MM.1S (cell line): Measurements from ENCODE around the gene APEH.

ENCODE experiments used
- DNase-seq: peaks from one replicate; pipeline ENCODE4 v3.0.0-alpha.2; 2015
- H2AFZ ChIP-seq: fragments of 300-600 bp; sonication (generic); 2 replicates; pipeline ENCODE4 v1.6.0; 2016; ENCODE audit warnings: antibody characterized with exemption, low read length
- H3F3A ChIP-seq: fragments of 300-600 bp; sonication (generic); 2 replicates; pipeline ENCODE4 v1.6.1; 2016; ENCODE audit warnings: mild to moderate bottlenecking, antibody characterized with exemption, low read length, moderate library complexity, mixed read lengths; ENCODE audit not compliant: insufficient read depth
- H3K27ac ChIP-seq: fragments of 300-600 bp; sonication (generic); 2 replicates; pipeline ENCODE4 v1.5.1; 2016; ENCODE audit warnings: mild to moderate bottlenecking, low read length
- H3K27me3 ChIP-seq: fragments of 300-600 bp; sonication (generic); replicated peaks from 2 replicates; pipeline ENCODE4 v1.6.0; 2016; ENCODE audit warnings: low read length; ENCODE audit not compliant: insufficient read depth
- H3K36me3 ChIP-seq: fragments of 300-600 bp; sonication (generic); replicated peaks from 2 replicates; pipeline ENCODE4 v1.6.1; 2016; ENCODE audit warnings: mild to moderate bottlenecking, low read length, mixed read lengths; ENCODE audit not compliant: insufficient read depth
- H3K4me1 ChIP-seq: fragments of 300-600 bp; sonication (generic); 2 replicates; pipeline ENCODE4 v1.6.1; 2016; ENCODE audit warnings: low read length, mixed read lengths
- H3K4me2 ChIP-seq: fragments of 300-600 bp; sonication (generic); 2 replicates; pipeline ENCODE4 v1.6.0; 2016; ENCODE audit warnings: low read depth, low read length
- H3K4me3 ChIP-seq: fragments of 300-600 bp; sonication (generic); 2 replicates; pipeline ENCODE4 v1.5.1; 2016; ENCODE audit warnings: low read length, mixed read lengths
- H3K79me2 ChIP-seq: fragments of 300-600 bp; sonication (generic); 2 replicates; pipeline ENCODE4 v1.6.1; 2016; ENCODE audit warnings: mixed run types, low read length, mixed read lengths
- H3K9ac ChIP-seq: fragments of 300-600 bp; sonication (generic); 2 replicates; pipeline ENCODE4 v1.6.1; 2016; ENCODE audit warnings: low read length, mixed read lengths
- H3K9me2 ChIP-seq: fragments of 300-600 bp; sonication (generic); replicated peaks from 2 replicates; pipeline ENCODE4 v1.6.1; 2016; ENCODE audit warnings: mild to moderate bottlenecking, low read length, mixed read lengths; ENCODE audit not compliant: insufficient read depth
- H3K9me3 ChIP-seq: fragments of 300-600 bp; sonication (generic); replicated peaks from 2 replicates; pipeline ENCODE4 v1.6.1; 2016; ENCODE audit warnings: mild to moderate bottlenecking, low read length, mixed read lengths; ENCODE audit not compliant: insufficient read depth
- H4K20me1 ChIP-seq: fragments of 300-600 bp; sonication (generic); 2 replicates; pipeline ENCODE4 v1.6.1; 2016; ENCODE audit warnings: mild to moderate bottlenecking, low read length, moderate library complexity, mixed read lengths; ENCODE audit not compliant: insufficient read depth
- EZH2 ChIP-seq: fragments of 300-600 bp; sonication (generic); optimal IDR thresholded peaks from 2 replicates; pipeline ENCODE3; 2017; ENCODE audit warnings: low read depth, mild to moderate bottlenecking, antibody characterized with exemption, low read length, mixed read lengths
- EZH2phosphoT487 ChIP-seq: fragments of 300-600 bp; sonication (generic); IDR thresholded peaks from 2 replicates; pipeline ENCODE4 v1.6.1; 2018; ENCODE audit warnings: antibody characterized with exemption, low read length
- TF ChIP-seq, protein P1 (sequence below): fragments of 300-600 bp; sonication (generic); IDR thresholded peaks from 2 replicates; pipeline ENCODE4 v1.5.1; 2016; ENCODE audit warnings: antibody characterized with exemption, low read length, mixed read lengths

Gene APEH

DNA sequence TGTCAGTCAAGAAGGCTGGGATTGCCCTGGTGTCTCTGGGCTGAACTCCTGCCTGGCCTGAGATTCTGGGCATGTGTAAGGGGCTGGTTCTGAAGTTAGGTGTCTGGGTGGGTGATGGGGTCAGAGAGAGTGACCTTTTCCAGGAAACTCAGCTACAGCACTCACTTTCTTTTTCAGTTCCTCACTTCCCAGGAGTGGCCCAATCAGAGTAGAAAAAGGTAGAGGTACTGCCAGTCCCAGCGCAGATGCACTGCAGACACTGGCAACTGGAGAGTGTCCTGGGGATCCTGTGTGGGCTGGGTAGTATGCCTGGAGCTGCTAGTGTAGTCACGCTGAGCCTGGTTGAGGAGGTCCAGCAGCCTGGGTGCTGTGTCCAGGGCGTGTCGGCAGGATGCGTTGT lies 46.5 kb upstream of the APEH start:
- Histone ChIP-seq H3K9me3 (no peaks in the 10 kb centered on the region), H3K4me1 (no peaks in the 10 kb centered on the region), H3K27me3 (no peaks in the 10 kb centered on the region), H3K79me2 (no peaks in the 10 kb centered on the region), H2AFZ (no peak overlapping the region), H3F3A (no peaks in the 10 kb centered on the region), H3K27ac (no peak overlapping the region), H3K4me3 (no peak overlapping the region), H3K9me2 (no peaks in the 10 kb centered on the region), H3K9ac (no peak overlapping the region), H3K36me3 (no peaks in the 10 kb centered on the region), H4K20me1 (no peaks in the 10 kb centered on the region), H3K4me2 (no peak overlapping the region)
- TF ChIP-seq EZH2phosphoT487 (no peak), EZH2 (no peak)
- TF ChIP-seq, protein P1, sequence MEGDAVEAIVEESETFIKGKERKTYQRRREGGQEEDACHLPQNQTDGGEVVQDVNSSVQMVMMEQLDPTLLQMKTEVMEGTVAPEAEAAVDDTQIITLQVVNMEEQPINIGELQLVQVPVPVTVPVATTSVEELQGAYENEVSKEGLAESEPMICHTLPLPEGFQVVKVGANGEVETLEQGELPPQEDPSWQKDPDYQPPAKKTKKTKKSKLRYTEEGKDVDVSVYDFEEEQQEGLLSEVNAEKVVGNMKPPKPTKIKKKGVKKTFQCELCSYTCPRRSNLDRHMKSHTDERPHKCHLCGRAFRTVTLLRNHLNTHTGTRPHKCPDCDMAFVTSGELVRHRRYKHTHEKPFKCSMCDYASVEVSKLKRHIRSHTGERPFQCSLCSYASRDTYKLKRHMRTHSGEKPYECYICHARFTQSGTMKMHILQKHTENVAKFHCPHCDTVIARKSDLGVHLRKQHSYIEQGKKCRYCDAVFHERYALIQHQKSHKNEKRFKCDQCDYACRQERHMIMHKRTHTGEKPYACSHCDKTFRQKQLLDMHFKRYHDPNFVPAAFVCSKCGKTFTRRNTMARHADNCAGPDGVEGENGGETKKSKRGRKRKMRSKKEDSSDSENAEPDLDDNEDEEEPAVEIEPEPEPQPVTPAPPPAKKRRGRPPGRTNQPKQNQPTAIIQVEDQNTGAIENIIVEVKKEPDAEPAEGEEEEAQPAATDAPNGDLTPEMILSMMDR: no peak
- no peak for DNase-seq

DNA sequence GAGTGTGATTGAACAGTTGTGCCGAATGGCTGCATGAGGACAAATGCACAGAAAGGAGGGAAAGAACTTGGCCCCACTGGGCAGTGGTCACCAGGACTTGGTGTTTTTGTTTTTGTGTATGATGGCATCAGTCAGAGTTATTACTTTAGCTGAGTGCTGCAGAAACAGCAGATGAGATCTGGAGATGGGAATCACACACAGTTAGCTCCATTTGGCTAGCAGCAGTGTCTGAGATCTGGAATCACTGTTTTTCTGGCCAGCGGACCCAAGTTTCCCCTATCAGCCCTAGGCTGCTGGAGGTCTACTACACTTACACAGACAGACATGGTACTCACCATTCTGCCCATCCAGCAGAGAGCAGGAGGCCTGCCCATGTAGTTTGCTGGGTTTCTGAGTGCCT lies 45.9 kb upstream of the APEH start:
- no peaks in the 10 kb centered on the region for H3K79me2 ChIP-seq
- H2AFZ ChIP-seq: no peak overlapping the region
- no peaks in the 10 kb centered on the region for H3K9me3 ChIP-seq
- H3K27me3 ChIP-seq: no peaks in the 10 kb centered on the region
- no peak overlapping the region for H3K4me2 ChIP-seq
- no peak for DNase-seq
- no peaks in the 10 kb centered on the region for H4K20me1 ChIP-seq
- H3K4me3 ChIP-seq: no peak overlapping the region
- TF ChIP-seq EZH2phosphoT487 (no peak), EZH2 (no peak)
- TF ChIP-seq, protein P1: no peak
- no peaks in the 10 kb centered on the region for H3K4me1 ChIP-seq
- no peaks in the 10 kb centered on the region for H3K36me3 ChIP-seq
- no peaks in the 10 kb centered on the region for H3K9me2 ChIP-seq
- H3K9ac ChIP-seq: no peak overlapping the region
- no peaks in the 10 kb centered on the region for H3F3A ChIP-seq
- no peak overlapping the region for H3K27ac ChIP-seq

DNA sequence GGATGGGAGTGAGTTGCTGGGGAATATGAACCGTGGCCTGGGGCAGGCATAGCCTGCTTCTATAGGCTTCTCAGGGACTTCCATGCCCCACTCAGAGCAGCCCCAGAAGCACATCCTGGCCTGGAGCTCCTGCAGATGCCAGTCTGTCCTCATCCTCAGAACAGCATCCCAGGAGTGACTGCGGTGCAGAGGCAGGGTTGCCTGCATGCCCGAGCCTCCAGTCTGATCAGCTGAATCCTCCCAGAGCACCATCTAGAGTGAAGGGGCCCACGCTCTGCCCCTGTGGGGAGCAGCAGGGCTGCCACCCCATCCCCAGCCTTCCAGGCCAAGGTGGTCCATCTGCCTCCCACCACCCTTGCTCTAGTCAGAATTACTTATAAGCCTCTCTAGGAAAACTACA lies 44.7 kb upstream of the APEH start:
- H3K27ac ChIP-seq: no peak overlapping the region

More for the DNA sequence above, 44.7 kb upstream of the APEH start:
- no peaks in the 10 kb centered on the region for H3K9me3 ChIP-seq
- H3K4me3 ChIP-seq: no peak overlapping the region
- no peak overlapping the region for H3K9ac ChIP-seq
- no peaks in the 10 kb centered on the region for H3K27me3 ChIP-seq
- no peak for DNase-seq
- TF ChIP-seq EZH2: no peak
- TF ChIP-seq, protein P1: no peak
- no peak for TF ChIP-seq EZH2phosphoT487
- no peak overlapping the region for H2AFZ ChIP-seq
- H3K4me2 ChIP-seq: no peak overlapping the region
- no peaks in the 10 kb centered on the region for H3K4me1 ChIP-seq
- no peaks in the 10 kb centered on the region for H3F3A ChIP-seq
- no peaks in the 10 kb centered on the region for H4K20me1 ChIP-seq
- no peaks in the 10 kb centered on the region for H3K79me2 ChIP-seq
- no peaks in the 10 kb centered on the region for H3K9me2 ChIP-seq
- H3K36me3 ChIP-seq: no peaks in the 10 kb centered on the region
